T-helper 1 cell treated with Interleukin-12 subunit alpha and Interleukin-12 subunit beta and Interleukin-4 antibody, amounts not matched to agents 30 ng/mL and 1 ng/mL, for 36 hours (primary cell): ENCODE measurements around the gene KIF13A. TPM values are rescaled to one million over a fixed set of nuclear protein-coding genes. Genes with fewer than 3 reads are reported as not detected.
"Not testable (repeated sequence)": the region's sequence is repeated elsewhere in the genome, so short reads cannot be mapped to it uniquely, and the experiment has no call there.

ENCODE experiments used
- intact Hi-C: fragments of 100-400 bp; cut with micrococcal nuclease; formaldehyde crosslinking; loops from one replicate; pipeline ENCODE4 v1.15.1; 2024
- total RNA-seq: library from RNA; stranded (reverse); gene quantifications from 2 replicates; pipeline ENCODE4 v1.2.3, GENCODE V29; 2022

The KIF13A gene
- total RNA-seq, 1 donor from 2014 or later: 0.27 TPM

DNA sequence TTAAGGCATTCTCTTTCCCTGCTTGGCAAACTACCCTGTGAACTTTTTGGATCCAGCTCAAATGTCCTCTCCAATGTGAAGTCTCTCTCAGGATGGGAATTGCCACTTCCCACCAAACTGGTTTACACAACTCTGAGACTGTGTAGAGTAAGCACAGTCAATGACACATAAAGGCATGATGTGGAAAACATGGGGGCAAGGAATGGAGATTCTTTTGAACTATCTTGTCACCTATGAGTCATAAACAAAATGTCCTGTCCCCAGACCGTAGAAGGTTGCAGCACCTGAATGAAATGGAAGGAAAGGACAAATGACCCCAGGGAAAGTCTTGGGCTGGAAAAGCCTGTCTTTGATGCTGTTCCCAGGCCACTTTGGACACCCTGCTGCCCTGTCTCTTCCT, 11.0 kb upstream of the KIF13A start:
- intact Hi-C loops: no loop called here

DNA sequence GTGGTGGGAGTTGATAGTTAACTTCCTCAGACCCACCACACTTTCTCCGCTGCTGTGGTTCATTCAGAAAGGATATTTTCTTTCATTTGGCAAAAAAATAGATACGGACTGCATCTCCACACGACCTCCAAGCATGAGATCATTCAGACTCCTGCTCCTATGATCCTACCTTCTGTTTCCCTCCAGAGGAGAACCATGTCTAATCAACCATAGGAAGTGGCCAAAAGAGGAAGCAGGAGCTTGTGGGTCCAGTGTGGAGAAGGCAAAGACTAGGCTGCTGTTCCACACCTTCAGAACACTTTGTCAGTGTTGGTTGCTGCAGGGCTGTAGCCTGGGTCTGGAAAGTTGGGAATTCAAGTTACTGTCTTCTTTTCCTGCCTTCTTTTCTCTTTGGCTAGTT, 10.6 kb upstream of the KIF13A start:
- intact Hi-C loops: no loop called here

GRCh38 chr6:17995414-17995813, 8.0 kb upstream of the KIF13A start:
- intact Hi-C loops: no loop called here

DNA sequence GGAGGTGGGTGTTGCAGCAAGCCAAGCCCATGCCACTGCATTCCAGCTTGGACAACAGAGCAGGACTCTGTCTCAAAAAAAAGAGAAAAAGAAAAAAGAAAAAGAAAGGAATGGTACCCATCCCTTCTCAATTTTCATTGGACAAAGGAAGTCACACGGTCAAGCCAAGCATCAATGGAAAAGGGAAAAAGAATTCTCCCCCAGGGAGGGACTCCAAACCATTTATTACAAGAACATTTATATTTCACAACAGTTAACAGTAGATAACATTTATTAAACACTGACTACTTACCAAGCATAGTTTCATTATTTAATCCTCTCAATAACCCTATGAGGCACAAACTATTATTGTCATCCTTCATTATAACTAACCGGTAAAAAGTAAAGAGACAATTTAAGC, 6.6 kb upstream of the KIF13A start:
- intact Hi-C loops: no loop called here

DNA sequence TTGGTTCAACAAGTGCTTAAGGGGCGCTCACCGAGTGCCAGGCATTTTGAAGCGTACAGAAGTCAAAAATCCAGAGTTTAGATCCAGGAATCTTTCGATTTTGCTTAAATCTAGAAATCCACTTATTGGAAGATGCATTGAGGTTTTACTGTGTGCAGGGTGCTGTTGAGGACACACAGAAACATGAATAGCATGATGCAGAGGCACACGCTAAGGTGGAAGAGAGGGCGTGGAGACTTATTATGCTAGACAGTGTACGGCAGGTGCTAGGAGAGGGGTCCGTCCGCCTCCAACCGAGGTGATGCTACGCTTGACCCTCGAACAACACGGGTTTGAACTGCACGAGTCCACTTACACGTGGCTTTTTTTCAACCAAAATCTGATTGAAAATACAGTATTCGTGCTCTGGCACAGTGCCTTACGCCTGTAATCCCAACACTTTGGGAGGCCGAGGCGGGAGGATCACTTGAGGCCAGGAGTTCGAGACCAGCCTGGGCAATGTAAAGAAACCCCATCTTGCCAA, 1.0 kb upstream of the KIF13A start:
- intact Hi-C loops: loop anchor here (1.0 to 2.0 kb wide), 2 partner anchors 126 to 276 kb away; partner anchors contain the start of gene DEK

- intact Hi-C loops: loop anchor here (1.0 to 2.0 kb wide), 2 partner anchors 127 to 276 kb away; partner anchors contain the start of gene DEK
Observed at GRCh38 chr6:17987697-17988421, 424 bp upstream of the KIF13A start.

DNA sequence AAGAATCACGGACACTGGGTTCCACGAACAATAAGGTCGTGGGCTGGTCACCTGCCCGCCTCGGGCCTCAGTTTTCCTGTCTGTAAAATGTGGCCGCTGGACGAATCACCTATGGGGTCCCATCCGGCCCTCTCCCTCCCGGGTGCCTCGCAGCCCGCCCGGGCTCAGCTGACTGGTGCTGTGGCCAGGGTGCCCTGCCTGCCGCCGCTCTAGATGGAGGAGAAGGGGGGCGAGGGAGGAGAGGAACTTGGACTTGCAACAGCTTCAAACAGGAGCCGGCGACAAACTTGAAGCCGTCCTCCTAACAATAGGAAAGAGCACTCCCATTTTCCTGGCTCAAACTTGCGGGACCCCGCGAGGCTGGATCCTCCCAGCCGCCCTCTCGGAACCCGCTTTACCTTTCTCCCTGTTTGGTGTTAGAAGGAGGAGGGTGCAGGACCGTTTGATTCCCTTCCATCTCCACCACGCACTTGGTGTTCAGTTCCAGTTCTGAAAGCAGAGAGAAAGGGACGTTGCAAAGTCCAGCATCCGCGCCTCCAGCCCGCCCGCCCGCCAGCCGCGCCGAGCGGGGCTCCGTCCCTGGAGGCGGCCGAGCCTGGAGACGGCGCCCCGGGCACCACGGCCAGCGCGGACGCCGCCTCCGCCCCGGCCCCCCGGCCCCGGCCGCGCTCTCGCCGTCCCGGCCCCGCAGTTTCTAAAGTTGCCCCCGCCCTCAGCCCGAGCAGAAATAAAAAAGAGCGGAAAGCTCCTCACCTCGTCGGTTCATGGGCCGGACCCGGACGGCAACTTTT, 584 bp downstream of the KIF13A start:
- intact Hi-C loops: no loop called here

DNA sequence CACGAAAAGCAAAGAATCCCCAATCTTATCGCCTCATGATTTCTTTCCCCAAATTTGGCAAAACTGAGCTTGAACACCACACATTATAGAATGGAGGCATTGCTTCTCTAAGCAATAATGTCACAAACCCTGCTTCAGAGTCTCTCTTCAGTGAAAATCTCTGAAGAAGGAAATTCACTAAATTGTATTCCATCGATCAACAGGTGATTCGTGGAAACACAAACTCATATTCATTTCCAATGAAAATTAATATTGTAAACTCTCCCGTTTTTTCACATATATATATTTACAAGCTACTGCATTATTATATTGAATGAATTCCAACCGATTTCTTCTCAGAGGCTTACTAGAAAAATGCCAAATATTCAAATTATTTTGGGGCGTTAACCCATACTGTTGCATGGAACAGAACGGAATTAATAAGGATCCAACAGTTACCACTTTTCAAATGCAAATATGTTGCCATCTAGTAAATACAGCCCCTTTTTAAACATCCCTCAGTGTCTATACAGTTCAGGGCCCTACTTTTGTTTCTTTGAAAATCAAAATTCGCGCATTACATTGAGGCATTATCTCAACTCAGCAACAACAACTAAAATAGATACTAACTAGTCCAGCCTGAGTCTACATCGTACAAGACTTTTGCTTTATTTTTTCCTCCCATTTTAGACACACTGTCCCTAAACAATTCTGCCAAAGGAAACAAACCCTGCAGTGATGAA, 1.3 kb downstream of the KIF13A start:
- intact Hi-C loops: no loop called here

- intact Hi-C loops: no loop called here
Observed at GRCh38 chr6:17984812-17985670, 2.4 kb downstream of the KIF13A start.

- intact Hi-C loops: no loop called here
Observed at GRCh38 chr6:17984399-17984798, 3.0 kb downstream of the KIF13A start.

- intact Hi-C loops: no loop called here
Observed at GRCh38 chr6:17983730-17984129, 3.7 kb downstream of the KIF13A start.

- intact Hi-C loops: no loop called here
Observed at GRCh38 chr6:17980329-17980728, 7.1 kb downstream of the KIF13A start.

GRCh38 chr6:17979479-17979878, 8.0 kb downstream of the KIF13A start:
- intact Hi-C loops: no loop called here

DNA sequence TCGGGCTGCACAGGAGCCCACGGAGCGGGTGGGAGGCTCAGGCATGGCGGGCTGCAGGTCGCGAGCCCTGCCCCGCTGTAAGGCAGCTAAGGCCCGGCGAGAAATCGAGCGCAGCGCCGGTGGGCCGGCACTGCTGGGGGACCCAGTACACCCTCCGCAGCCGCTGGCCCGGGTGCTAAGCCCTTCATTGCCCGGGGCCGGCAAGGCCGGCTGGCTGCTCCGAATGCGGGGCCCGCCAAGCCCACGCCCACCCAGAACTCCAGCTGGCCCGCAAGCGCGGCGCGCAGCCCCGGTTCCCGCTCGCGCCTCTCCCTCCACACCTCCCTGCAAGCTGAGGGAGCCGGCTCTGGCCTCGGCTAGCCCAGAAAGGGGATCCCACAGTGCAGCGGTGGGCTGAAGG, 11.2 kb downstream of the KIF13A start:
- intact Hi-C loops: not testable (repeated sequence)

DNA sequence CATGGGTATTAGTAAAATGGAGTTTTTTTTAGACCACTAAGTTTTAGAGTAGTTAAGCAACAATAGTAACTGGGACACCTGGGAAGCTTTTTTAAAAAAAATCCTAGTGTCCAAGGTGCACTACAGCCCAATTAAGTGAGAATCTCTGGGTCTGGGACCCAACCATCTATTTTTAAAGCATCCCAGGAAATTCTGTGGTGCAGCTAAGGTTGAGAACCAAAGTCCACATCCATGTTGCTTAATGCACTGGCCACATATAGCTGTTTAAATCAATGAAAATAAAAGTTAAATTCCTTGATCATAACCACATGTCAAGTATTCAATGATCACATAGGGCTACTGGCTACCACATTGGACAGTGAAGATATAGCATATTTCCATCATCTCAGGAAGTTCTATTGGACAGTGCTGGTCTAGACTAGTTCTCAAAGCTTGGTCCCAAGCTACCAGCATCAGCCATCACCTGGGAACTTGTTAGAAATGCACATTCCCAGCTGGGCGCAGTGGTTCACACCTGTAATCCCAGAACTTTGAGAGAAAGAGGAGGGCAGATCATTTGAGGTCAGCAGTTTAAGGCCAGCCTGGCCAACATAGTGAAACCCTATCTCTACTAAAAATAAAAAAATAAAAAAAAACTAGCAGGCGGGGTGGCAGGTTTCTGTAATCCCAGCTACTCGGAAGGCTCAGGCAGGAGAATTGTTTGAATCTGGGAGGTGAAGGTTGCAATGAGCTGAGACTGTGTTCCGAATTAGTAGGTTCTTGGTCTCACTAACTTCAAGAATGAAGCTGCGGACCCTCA, 12.7 kb downstream of the KIF13A start:
- intact Hi-C loops: no loop called here

- intact Hi-C loops: no loop called here
Observed at GRCh38 chr6:17972978-17973622, 14.3 kb downstream of the KIF13A start.

- intact Hi-C loops: no loop called here
Observed at GRCh38 chr6:17972074-17972952, 15.1 kb downstream of the KIF13A start.
